ENCODE measurements around the gene KLHL42. TPM values are rescaled to one million over a fixed set of nuclear protein-coding genes. Genes with fewer than 3 reads are reported as not detected.

Gene KLHL42
- total and polyA plus RNA-seq, 2 of the 8 experiments (the other 6 are each of a cell fraction or from before 2014, with no cell fraction given) = 13.6 to 21.6 TPM

- TF ChIP-seq CHD7 (IDR thresholded peaks at IDR 0.05; ENCODE audit: insufficient replicate concordance, low read length) = no peak
- TF ChIP-seq NANOG (IDR thresholded peaks at IDR 0.05; ENCODE audit: insufficient read depth, low read depth, low read length, poor library complexity, severe bottlenecking) = no peak
- TF ChIP-seq ATF2 (IDR thresholded peaks at IDR 0.05; ENCODE audit: low read length) = no peak
- no peak for TF ChIP-seq POU5F1 (IDR thresholded peaks at IDR 0.05; ENCODE audit: low read depth, low read length)
- no peak for TF ChIP-seq TBP (IDR thresholded peaks at IDR 0.05; ENCODE audit: low read depth, low read length)
- no peak for TF ChIP-seq SP2 (IDR thresholded peaks at IDR 0.05; ENCODE audit: low read length)
- no peak for TF ChIP-seq TAF7 (optimal IDR thresholded peaks at IDR 0.05; ENCODE audit: borderline replicate concordance, low read depth, low read length)
- TF ChIP-seq EGR1 (IDR thresholded peaks at IDR 0.05; ENCODE audit: borderline replicate concordance, low read depth, low read length) = no peak
- TF ChIP-seq CBX8 (IDR thresholded peaks at IDR 0.05; ENCODE audit: borderline replicate concordance, low read depth, low read length) = no peak
- TF ChIP-seq KDM4A (IDR thresholded peaks at IDR 0.05; ENCODE audit: low read depth, low read length, severe bottlenecking) = no peak
Observed at GRCh38 chr12:27762757-27763156, 17.3 kb upstream of the KLHL42 start (continued).

Data from H1 (cell line).